Measurements from ENCODE around the gene USP49. TPM values are rescaled to one million over a fixed set of nuclear protein-coding genes. Genes with fewer than 3 reads are reported as not detected.

Gene USP49
- total and polyA plus RNA-seq, 2 of the 13 experiments (the other 11 are each of a cell fraction or from before 2014, with no cell fraction given) = 2.9 to 4.3 TPM

DNA sequence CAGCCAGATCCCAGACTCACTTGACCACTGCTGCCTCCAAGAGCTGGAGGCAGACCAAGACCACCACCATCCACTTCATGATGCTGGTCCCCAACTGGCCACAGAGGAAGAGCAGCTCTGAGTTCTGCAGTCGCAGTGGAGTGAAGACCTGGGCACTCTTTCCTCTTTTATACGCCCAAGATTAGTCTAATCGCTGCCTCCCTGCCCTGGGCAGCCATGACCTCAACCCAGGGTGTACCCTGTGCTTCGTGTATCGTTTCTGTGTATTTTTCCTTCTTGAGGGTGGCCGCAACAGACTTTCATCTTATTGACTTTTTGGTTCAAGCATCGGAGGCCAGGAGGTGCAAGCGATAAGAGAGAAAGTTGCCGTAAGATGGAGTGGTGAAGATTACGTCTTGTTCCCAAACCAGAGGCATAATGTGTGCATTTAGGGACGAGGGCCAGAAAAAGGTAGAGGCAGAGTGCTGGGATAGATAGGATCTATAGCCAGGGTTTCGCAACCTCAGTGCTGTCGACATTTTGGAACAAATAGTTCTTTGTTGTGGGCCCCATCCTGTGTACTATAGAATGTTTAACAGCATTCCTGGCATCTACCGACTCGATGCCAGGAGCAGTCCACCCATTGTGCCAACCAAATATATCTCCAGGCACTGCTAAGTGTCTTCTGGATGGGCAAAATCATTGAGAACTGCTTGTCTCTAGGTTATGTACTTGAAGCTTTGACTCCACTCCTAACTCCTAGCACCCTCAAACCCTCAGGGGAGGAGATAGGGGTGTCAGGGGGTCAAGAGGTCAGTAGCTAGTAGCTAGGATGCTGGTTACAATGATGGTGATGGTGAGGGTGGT lies 147.7 kb downstream of the USP49 start, which contains the start of gene PGC (continued):
- no peak for TF ChIP-seq SRY (CRISPR knock-in tag; IDR thresholded peaks at IDR 0.05)
- TF ChIP-seq KAT8 (CRISPR knock-in tag; IDR thresholded peaks at IDR 0.05) = peak; percentile 74; the same call in 1 of the 2 replicates
- TF ChIP-seq, protein P1, sequence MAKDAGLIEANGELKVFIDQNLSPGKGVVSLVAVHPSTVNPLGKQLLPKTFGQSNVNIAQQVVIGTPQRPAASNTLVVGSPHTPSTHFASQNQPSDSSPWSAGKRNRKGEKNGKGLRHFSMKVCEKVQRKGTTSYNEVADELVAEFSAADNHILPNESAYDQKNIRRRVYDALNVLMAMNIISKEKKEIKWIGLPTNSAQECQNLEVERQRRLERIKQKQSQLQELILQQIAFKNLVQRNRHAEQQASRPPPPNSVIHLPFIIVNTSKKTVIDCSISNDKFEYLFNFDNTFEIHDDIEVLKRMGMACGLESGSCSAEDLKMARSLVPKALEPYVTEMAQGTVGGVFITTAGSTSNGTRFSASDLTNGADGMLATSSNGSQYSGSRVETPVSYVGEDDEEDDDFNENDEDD (CRISPR knock-in tag; IDR thresholded peaks at IDR 0.05; ENCODE audit: borderline replicate concordance) = no peak; the same call in 1 of the 2 replicates
- peak; percentile 77; the same call in 1 of the 2 replicates for TF ChIP-seq ARNT2 (CRISPR knock-in tag; IDR thresholded peaks at IDR 0.05; ENCODE audit: low read depth)
- no peak for TF ChIP-seq KDM5B (CRISPR knock-in tag; IDR thresholded peaks at IDR 0.05; ENCODE audit: borderline replicate concordance)
- TF ChIP-seq PHF8 (CRISPR knock-in tag; IDR thresholded peaks at IDR 0.05) = no peak
- peak; percentile 21; the same call in 1 of the 2 replicates for TF ChIP-seq NFYC (CRISPR knock-in tag; IDR thresholded peaks at IDR 0.05)
- peak; percentile 96 for TF ChIP-seq TEAD3 (CRISPR knock-in tag; optimal IDR thresholded peaks at IDR 0.05; ENCODE audit: borderline replicate concordance)
- TF ChIP-seq ZNF44 (CRISPR knock-in tag; IDR thresholded peaks at IDR 0.05) = peak; percentile 78; the same call in 1 of the 2 replicates
- TF ChIP-seq, protein P2, sequence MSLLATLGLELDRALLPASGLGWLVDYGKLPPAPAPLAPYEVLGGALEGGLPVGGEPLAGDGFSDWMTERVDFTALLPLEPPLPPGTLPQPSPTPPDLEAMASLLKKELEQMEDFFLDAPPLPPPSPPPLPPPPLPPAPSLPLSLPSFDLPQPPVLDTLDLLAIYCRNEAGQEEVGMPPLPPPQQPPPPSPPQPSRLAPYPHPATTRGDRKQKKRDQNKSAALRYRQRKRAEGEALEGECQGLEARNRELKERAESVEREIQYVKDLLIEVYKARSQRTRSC (CRISPR knock-in tag; IDR thresholded peaks at IDR 0.05; ENCODE audit: low read depth) = no peak
- TF ChIP-seq, protein P3, sequence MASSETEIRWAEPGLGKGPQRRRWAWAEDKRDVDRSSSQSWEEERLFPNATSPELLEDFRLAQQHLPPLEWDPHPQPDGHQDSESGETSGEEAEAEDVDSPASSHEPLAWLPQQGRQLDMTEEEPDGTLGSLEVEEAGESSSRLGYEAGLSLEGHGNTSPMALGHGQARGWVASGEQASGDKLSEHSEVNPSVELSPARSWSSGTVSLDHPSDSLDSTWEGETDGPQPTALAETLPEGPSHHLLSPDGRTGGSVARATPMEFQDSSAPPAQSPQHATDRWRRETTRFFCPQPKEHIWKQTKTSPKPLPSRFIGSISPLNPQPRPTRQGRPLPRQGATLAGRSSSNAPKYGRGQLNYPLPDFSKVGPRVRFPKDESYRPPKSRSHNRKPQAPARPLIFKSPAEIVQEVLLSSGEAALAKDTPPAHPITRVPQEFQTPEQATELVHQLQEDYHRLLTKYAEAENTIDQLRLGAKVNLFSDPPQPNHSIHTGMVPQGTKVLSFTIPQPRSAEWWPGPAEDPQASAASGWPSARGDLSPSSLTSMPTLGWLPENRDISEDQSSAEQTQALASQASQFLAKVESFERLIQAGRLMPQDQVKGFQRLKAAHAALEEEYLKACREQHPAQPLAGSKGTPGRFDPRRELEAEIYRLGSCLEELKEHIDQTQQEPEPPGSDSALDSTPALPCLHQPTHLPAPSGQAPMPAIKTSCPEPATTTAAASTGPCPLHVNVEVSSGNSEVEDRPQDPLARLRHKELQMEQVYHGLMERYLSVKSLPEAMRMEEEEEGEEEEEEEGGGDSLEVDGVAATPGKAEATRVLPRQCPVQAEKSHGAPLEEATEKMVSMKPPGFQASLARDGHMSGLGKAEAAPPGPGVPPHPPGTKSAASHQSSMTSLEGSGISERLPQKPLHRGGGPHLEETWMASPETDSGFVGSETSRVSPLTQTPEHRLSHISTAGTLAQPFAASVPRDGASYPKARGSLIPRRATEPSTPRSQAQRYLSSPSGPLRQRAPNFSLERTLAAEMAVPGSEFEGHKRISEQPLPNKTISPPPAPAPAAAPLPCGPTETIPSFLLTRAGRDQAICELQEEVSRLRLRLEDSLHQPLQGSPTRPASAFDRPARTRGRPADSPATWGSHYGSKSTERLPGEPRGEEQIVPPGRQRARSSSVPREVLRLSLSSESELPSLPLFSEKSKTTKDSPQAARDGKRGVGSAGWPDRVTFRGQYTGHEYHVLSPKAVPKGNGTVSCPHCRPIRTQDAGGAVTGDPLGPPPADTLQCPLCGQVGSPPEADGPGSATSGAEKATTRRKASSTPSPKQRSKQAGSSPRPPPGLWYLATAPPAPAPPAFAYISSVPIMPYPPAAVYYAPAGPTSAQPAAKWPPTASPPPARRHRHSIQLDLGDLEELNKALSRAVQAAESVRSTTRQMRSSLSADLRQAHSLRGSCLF (CRISPR knock-in tag; IDR thresholded peaks at IDR 0.05; ENCODE audit: borderline replicate concordance) = no peak
- TF ChIP-seq ZNF251 (CRISPR knock-in tag; IDR thresholded peaks at IDR 0.05) = no peak
- TF ChIP-seq HMG20B (CRISPR knock-in tag; conservative IDR thresholded peaks at IDR 0.05) = peak; percentile 91
- peak; percentile 84; the same call in 1 of the 2 replicates for TF ChIP-seq CC2D1A (CRISPR knock-in tag; IDR thresholded peaks at IDR 0.05)
- TF ChIP-seq ZNF878 (CRISPR knock-in tag; IDR thresholded peaks at IDR 0.05) = no peak; the same call in 1 of the 2 replicates
- no peak for TF ChIP-seq AGO1 (IDR thresholded peaks at IDR 0.05; ENCODE audit: low read depth, low read length, poor library complexity, severe bottlenecking)
- no peak for TF ChIP-seq MNT (IDR thresholded peaks at IDR 0.05)
- TF ChIP-seq TGIF2 (CRISPR knock-in tag; IDR thresholded peaks at IDR 0.05) = peak; percentile 47; the same call in 1 of the 2 replicates
- TF ChIP-seq BCL3 (CRISPR knock-in tag; IDR thresholded peaks at IDR 0.05) = peak; percentile 87
